NCI-H748 (cell line): ENCODE data around the gene ESAM.
"Not testable (repeated sequence)": the region's sequence is repeated elsewhere in the genome, so short reads cannot be mapped to it uniquely, and the experiment has no call there.

ENCODE experiments used
- DNase-seq: peaks from one replicate; lab custom pipeline; 2025; ENCODE audit not compliant: unreplicated experiment; lab: John Stamatoyannopoulos, UW

ESAM gene

GRCh38 chr11:124776865-124777645 is 15.0 kb upstream of the ESAM start:
- DNase-seq = no peak

DNA sequence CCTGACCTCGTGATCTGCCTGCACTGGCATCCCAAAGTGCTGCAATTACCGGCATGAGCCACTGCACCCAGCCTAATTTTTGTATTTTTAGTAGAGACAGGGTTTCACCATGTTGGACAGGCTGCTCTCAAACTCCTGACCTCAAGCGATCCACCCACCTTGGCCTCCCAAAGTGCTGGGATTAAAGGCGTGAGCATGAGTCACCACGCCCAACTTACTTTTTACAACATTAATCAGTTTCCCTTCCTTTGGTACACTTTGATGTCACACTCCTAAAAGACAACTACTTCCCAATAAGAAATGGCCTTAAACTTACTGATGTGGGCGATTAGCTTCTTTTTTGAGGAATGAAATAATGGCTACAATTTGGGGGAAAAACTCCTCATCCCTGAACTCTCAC is 8.9 kb upstream of the ESAM start:
- not testable (repeated sequence) for DNase-seq

DNA sequence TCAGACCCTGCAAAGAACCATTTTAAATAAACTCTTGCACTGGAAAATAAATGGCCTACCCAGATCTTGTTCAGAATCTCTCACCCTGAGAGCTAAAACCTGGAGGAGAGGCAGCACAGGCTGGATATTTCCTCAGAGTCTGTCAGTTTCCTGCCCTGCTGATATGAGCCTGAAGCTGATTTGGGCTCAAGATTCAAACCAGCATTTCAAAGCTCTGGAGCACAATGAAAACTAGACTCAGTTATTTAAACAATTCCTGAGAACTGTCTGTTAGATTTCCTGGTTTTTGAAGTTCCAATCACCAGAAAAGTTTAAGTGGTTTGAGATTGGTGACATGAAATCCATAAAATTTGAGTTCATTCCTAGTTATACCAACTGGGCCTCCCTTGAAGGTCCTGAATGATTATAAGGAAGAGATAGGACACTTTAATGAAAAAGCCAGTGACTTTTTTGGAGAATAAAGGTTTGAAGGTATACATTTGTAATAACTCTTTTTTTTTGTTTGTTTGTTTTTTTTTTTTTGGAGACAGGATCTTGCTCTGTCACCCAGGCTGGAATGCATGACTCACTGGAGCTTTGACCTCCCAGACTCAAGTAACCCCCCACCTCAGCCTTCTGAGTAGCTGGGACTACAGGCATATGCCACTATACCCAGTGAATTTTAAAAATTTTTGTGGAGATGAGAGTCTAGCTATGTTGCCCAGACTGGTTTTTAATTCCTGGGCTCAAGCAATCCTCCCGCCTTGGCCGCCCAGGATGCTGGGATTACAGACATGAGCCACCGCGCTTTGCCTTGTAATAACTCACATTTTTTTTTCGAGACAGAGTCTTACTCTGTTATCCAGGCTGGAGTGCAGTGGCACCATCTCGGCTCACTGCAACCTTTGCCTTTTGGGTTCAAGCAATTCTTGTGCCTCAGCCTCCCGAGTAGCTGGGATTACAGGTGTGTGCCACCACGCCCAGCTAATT is 8.0 kb upstream of the ESAM start:
- DNase-seq = no peak

DNA sequence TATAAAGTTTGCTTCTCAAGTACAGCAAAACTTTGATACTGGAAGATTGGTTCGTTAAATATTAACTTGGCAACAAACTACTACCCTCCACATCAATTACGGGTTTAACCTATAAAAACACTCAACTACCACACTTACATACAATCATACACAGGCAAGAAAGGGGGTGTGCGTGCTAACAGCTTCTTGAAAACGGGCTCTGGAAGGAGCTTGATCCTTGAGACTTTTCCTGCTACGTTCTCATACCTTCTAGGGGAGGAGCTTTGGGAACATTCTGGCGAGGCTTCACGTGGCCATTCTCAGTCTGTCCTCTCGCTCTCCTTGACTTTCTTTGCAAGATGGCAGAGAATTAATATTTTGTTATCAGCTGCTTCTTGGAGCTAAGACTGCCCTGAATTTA is 6.8 kb upstream of the ESAM start:
- DNase-seq = no peak

GRCh38 chr11:124766156-124766555 is 4.1 kb upstream of the ESAM start:
- no peak for DNase-seq

DNA sequence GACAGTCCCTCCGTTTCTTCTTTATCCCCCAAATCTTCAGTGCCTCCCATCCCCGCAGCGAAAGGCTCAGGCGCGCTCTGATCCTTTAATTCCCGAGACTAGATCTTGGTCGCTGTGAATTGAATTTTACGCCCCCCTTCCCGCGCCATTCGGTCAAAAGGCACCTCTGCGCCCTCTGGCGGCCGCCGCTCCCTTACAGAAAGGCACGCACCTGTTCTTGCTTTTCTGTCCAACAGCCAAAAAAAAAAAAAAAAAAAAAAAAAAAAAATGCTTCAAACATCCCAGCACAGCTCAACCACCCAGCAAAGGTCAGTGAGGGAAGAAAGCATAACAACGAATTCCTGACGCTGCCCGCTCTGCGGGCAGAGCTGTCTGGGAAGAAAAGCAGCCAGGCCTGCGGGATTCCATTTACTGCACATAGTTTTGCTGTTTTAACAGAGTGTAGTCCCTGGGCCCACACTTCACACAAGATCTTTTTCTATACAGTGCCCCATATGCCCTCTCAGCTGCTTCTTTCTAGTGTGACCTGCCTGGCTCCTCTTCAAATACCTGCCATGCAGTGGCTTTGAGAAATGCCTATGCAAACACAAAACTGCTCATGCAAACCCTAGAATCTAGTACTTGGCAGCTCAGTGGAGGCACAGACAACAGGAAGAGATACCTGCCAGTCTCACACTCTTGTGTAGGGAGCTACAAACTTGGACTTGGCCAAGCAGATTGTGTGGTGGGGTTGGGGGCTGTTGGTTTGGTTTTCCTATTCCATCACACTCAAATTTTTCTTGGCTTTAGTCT is 1.3 kb upstream of the ESAM start:
- DNase-seq = peak; percentile 71

DNA sequence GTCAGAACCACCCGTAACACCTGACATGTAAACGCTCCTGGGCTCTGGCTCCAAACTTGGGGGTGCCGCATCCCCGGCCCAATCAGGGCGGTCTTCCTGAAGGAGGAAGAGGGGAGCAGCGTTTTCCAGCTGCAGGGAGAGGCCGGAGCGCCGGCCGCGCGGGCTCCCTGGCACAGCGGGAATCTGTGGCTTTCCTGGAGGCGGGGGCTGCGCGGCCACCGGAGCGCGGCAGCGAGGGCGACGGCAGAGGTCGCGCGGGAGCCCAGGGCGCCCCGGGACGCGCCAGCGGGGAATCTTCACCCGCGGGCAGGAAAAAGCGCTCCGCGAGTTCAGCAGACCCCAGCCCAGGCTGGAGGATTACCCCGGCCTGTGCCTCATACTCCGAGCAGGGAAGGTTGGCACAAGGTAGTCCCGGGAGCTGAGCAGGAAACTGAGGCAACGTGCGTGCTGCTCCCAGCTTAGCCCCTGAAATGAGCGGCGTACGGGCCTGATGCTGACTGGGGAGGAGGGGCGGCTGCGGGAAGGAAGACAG is 600 bp upstream of the ESAM start:
- peak; percentile 44 for DNase-seq

- no peak for DNase-seq
These were observed 587 bp downstream of the ESAM start for GRCh38 chr11:124761301-124762104.

DNA sequence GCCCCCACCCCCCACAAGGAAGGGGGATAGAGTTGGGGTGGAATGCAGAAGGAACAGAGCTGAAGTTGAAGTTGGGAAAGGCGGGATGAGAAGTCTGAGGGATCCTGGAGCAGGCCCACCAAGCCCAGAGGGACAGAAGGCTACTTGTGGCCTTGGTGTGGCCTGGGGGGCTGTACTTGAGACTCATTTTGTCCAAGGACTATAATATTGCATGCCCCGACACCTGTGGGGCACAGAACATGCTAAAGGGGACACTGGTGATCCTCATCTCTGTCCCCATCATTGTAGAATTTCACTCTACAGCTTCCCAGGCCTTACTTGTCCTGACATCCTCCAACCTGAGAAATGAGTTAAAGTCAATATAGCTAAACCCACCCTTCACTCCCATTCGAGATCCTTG is 1.3 kb downstream of the ESAM start:
- no peak for DNase-seq

DNA sequence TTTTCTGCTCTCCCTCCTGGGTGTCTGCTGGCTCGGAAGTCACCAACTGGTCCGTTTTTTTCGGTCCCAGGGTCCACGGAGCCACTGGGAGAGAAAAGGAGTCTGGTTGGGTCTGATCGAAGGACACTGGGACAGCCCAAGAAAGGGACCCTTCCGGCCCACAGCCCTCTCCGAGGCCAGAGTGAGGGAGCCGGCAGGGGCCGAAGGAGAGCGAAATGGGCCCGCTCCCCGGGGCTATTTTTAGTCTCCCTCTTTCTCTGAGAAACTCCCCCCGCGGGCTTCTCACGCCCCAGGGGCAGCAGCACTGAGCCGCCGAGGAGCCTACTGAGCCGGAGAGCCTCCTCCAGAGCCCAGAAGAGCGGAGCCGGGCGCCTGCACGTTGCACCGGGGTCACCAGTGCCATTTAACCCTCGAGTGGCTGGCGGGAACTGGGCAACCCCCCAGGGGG is 1.9 kb downstream of the ESAM start:
- no peak for DNase-seq

GRCh38 chr11:124759266-124760204 is 2.6 kb downstream of the ESAM start:
- DNase-seq = no peak

DNA sequence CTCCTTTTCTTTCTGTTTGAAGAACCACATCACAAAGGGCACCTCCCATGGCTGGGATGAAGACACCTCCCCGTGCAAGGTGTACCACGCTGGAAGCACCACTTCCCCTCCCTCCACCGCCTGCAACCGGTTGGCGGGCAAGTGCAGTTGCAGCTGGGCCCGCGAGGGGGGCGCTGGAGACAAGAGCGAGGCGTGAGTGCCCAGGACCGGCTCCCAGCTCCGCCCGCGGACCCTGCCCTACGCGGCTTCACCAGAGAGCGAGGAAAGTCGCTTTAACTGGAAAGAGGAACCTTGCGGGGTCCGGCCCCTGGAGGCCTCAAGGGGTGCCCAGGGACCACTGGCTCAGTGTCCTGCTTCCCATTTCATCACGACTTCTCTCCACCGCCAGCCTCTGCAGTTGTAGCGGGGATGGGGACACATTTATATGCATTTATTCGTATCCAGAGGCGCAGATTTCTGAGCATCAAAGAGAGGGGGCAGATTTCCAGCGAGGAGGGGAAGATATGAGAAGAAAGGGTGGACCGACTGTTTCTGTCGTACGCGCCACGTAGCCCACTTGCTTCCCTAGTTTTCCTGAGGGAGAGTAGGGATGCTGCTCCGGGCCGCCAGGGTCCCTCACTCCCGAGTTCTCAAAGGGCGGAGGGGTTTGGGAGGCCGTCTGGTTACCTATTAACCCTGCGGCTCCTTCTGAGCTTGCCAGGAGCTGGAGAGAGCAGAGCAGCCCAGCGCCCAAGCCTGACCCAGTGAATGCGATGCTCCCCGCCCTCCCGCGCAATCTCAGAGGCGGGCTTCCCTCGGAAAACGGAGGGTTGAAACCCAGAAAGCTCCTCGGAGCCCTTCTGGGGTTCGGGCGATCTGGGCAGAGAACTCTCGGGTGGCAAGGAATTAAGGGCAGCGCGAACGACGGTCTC is 3.5 kb downstream of the ESAM start:
- DNase-seq = peak; percentile 87

GRCh38 chr11:124757320-124757719 is 4.8 kb downstream of the ESAM start:
- DNase-seq = no peak

- no peak for DNase-seq
These were observed 5.3 kb downstream of the ESAM start for GRCh38 chr11:124756753-124757227.

DNA sequence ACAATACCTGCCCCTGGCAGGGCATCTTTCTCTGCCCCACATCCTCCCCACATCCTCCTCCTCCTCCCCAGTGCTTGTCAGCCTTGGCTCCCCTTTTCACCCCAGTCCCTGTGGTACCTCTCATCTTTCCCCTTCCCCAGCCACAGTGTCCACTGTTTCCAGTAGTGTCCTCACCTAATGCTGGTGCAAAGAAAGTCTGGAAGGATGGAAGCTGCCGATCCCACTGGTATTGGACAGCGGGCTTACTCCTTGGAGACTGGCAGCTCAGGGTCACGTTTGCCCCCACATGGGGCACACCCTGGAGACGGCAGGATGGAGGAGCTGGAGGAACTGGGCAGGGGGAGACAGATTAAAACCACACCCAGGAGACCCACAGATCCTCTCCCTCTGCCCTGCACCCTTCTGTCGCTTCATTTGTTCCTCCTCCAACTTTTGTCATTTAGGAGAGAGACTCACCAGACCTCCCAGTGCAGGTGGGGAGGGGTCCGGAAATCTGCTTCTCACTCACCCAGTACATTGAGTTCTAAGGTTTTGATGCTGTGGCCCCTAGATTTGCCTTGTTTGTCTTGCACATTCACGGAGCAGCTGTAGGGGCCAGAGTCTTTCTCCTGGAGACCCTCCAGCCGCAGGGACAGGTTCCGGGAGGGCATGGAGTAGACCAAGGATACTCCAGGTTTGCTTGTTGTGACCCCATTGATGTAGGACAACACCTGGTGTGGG is 5.9 kb downstream of the ESAM start:
- DNase-seq = no peak

DNA sequence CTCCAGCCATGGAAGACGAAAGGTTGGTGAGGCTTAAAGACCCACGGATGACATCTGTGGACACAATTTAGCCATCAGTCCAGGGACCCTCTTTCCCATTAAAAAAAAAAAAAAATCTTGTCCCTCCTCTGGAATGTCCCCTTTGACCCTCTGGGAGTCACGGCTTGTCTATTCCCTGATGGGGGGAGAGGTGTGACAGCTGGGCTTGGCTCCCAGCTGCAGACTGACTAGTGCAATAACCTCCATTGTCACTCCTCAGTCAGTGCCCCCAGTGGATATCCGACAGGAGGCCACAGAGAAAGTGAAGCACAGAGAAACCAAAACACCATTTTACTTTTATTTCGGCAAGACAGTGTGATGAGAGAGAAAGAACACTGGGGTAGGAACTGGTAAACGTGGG is 7.4 kb downstream of the ESAM start:
- DNase-seq = no peak

DNA sequence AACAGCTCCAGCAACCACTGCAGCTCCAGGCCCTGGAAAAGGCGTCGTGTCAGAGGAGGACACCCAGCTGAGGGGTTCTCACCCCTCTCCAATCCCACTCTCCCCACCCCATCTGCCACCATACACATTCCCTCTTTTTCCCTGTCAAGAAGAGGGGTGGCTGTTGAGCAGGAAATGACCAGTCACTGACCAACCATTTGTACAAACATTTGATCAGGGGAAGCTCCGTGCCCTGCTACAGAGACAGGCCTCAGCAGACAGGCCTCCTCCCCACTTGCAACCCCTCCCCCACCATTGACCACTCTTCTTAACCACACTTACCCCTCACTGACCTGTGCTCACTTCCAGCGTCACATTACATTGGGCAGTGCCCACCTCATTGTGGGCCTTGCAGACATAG is 7.8 kb downstream of the ESAM start:
- no peak for DNase-seq
